Prostate gland (tissue), 2 donors: ENCODE results near the gene ACVR2A.

Source experiments
- CTCF ChIP-seq, 4 experiments: fragments of 200-600 bp in 2 of 4; fragments of 450-650 bp in 2 of 4; sonication (generic) in 2 of 4; IDR thresholded peaks; 1 replicate in 3 of 4; 2 replicates in 1 of 4; pipeline ENCODE4 v1.5.1; 2016 to 2019; ENCODE audit warnings: antibody characterized with exemption in 4 of 4, mild to moderate bottlenecking in 2 of 4, moderate library complexity in 2 of 4
- POLR2A ChIP-seq: fragments of 450-650 bp; IDR thresholded peaks from one replicate; pipeline ENCODE4 v1.6.1; 2016; ENCODE audit warnings: antibody characterized with exemption, mild to moderate bottlenecking
- POLR2AphosphoS5 ChIP-seq: sonication (generic); formaldehyde crosslinking; IDR thresholded peaks from one replicate; pipeline ENCODE4 v1.6.1; 2017; ENCODE audit warnings: antibody characterized with exemption

GRCh38 chr2:147933931-147934330 is 89.1 kb downstream of the ACVR2A start:
- TF ChIP-seq CTCF (IDR thresholded peaks at IDR 0.05) (no peak), POLR2A (no peak), POLR2AphosphoS5 (no peak)
